ENCODE results near the gene SLC4A2. TPM values are rescaled to one million over a fixed set of nuclear protein-coding genes. Genes with fewer than 3 reads are reported as not detected.

The SLC4A2 gene
- total RNA-seq, 1 experiment from 2014 or later, result 100 TPM

DNA sequence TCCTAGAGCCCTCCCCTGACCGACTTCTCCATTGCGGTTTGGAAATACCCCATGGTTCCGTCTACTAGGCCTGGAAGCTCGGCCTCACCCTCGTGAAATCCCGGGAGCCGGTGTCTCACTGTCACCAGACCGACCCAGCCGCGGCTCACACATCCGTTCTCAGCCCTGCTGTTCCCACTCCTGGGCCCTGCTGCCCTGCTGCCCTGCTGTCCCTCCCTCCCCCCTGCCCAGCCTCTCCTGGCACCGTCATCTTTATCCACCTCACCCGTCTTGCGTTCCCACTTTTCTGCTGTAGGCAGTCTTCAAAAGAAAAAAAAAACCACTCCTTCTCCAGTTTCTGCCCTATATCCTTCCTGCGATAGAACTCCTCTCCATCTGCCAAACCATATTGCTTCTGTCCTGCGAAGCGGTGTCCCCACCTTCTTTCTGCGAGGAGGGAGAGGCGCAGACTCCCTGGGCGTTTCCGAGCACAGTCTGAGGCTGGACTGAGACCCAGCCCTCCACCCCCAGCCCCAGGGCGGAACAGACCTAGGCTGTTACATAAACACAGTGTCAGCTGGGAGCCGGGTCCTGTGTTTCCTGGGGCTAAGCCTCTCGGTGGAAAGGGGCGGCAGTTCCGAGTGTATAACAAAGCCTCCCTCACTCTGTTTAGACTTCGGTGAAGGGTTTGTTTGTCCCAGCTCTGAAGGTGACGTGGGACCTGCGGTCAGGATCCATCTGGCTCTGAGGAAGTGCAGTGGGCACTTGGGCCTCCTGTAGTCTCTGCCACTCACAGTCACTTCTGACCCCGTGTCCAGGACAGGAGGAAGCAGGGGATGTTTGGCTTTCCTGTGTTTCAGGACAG, 29.7 kb downstream of the SLC4A2 start:
- H3K27ac ChIP-seq, result peak overlapping the region; percentile 52
- H3K36me3 ChIP-seq, result peaks cover 4% of the 10 kb centered on the region; the same call in 1 of the 2 replicates
- peak; percentile 89 to 90 for DNase-seq (ENCODE audit: low read depth in 1 of 2, low spot score in 2 of 2)
- no peaks in the 10 kb centered on the region; the same call in 1 of the 2 replicates for H3K9me3 ChIP-seq (replicated peaks)
- no peaks in the 10 kb centered on the region for H3K27me3 ChIP-seq (replicated peaks)
- H3K4me3 ChIP-seq, result peak overlapping the region; percentile 58
- H3K4me1 ChIP-seq (replicated peaks), result peaks cover 40% of the 10 kb centered on the region

DNA sequence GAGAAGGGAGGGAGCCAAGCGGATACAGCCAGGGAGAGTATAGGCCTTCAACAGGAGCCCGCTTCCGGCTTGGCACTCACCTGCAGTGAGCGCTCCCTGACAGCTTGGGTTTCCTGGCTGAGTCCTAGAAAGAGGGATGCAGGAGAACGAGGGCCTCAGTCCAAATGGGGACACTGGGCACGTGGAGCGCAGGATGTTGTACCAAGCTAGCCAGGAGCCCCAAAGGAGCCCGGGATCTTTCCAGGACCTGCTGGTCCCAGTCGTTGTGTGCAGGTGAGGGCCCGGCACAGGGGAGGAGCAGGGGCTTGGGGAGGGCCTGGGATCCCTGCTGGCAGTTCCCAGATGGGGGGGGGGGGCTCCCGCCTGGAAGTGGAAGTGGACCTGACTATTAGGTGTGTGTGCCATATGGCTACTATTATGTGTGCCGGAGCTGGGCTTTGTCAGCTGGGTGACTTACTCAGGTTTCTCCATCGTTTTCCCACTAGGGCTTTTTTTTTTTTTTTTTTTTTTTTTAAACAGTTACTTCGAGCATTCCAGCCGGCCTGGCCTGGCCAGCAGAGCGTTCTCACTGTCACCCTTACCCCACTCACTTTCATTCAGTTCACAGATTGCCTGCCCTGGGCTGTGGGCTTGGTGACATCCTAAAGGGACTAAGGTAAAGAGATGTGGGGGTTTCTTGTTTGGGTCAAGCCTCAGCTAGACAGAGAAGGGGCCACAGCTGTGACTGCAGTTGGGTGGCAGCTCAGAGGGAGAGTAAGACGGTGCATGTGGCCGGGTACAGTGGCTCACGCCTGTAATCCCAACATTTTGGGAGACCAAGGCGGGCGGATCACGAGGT, 30.7 kb downstream of the SLC4A2 start:
- no peaks in the 10 kb centered on the region for H3K27me3 ChIP-seq (replicated peaks)
- no peak for DNase-seq (ENCODE audit: low read depth in 1 of 2, low spot score in 2 of 2)
- no peaks in the 10 kb centered on the region; the same call in 1 of the 2 replicates for H3K9me3 ChIP-seq (replicated peaks)
- no peak overlapping the region for H3K4me3 ChIP-seq
- peaks cover 4% of the 10 kb centered on the region; the same call in 1 of the 2 replicates for H3K36me3 ChIP-seq
- H3K4me1 ChIP-seq (replicated peaks), result peaks cover 45% of the 10 kb centered on the region
- H3K27ac ChIP-seq, result peak overlapping the region; percentile 52

DNA sequence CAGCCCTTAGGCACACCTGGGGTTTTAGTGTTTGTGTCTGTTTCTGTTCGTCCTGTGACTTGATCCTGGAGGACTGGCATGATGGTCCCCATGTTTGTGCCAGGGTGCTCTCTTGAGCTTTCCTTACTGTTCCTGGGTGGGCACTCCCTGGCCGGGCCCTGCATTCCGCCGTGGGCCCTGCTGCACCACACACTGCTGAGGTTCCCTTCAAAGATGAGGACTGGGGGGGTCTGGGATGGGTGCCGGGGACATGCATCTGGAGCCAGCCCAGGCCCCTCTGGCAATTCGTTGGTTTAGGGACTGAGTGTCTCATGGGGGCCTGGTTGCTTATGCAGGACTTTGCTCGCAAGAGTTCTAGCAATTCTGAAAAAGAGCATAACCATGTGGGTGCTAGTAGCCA, 31.6 kb downstream of the SLC4A2 start:
- Histone ChIP-seq H3K4me1 (replicated peaks) (peaks cover 37% of the 10 kb centered on the region), H3K9me3 (replicated peaks) (no peaks in the 10 kb centered on the region; the same call in 1 of the 2 replicates), H3K27me3 (replicated peaks) (no peaks in the 10 kb centered on the region), H3K36me3 (peaks cover 4% of the 10 kb centered on the region; the same call in 1 of the 2 replicates), H3K27ac (no peak overlapping the region), H3K4me3 (no peak overlapping the region)
- DNase-seq (ENCODE audit: low read depth in 1 of 2, low spot score in 2 of 2), result no peak

DNA sequence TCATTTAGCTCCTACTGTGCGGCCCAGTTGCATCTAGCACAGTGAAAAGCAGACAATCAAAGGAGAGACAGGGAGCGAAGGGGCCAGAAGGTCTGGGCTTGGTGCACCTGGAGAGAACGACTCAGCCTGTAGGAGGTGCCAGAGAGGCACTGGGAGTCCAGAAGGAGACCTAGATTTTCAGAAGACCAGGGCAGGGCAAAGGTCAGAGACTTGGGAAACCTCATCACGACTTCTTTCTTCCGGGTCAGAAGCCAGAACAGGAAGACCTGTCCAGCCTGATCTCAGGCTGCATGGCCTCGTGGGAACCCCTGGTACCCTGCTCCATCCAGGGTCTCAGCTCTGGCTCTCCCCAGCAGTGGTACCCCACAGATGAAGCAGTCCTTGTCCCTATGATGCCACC, 32.0 kb downstream of the SLC4A2 start:
- Histone ChIP-seq H3K36me3 (peaks cover 4% of the 10 kb centered on the region; the same call in 1 of the 2 replicates), H3K27me3 (replicated peaks) (no peaks in the 10 kb centered on the region), H3K27ac (no peak overlapping the region), H3K4me1 (replicated peaks) (peaks cover 36% of the 10 kb centered on the region), H3K9me3 (replicated peaks) (no peaks in the 10 kb centered on the region; the same call in 1 of the 2 replicates), H3K4me3 (no peak overlapping the region)
- DNase-seq (ENCODE audit: low read depth in 1 of 2, low spot score in 2 of 2), result no peak

DNA sequence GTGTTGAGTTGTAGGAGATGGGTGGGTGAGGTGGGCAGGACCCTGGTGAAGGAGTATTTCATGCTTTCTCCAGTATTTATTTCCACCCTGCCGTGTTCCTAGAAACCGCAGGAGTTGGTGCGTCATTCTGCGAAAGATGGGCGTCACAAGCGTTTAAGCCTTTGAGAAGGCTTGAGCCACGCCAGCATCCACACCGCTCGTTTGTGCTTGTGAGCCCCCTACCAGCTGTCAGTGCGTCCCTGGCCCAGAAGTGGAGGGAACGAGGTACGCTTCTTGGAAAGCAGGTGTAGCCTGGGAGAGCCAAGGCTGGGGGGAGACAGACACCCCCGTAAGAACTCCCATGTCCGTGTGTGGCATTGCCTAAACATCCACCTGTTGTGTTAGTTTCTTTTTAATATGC, 32.6 kb downstream of the SLC4A2 start:
- Histone ChIP-seq H3K27me3 (replicated peaks) (no peaks in the 10 kb centered on the region), H3K4me1 (replicated peaks) (peaks cover 34% of the 10 kb centered on the region), H3K36me3 (peaks cover 4% of the 10 kb centered on the region; the same call in 1 of the 2 replicates), H3K4me3 (no peak overlapping the region), H3K27ac (no peak overlapping the region), H3K9me3 (replicated peaks) (no peaks in the 10 kb centered on the region; the same call in 1 of the 2 replicates)
- no peak for DNase-seq (ENCODE audit: low read depth in 1 of 2, low spot score in 2 of 2)

DNA sequence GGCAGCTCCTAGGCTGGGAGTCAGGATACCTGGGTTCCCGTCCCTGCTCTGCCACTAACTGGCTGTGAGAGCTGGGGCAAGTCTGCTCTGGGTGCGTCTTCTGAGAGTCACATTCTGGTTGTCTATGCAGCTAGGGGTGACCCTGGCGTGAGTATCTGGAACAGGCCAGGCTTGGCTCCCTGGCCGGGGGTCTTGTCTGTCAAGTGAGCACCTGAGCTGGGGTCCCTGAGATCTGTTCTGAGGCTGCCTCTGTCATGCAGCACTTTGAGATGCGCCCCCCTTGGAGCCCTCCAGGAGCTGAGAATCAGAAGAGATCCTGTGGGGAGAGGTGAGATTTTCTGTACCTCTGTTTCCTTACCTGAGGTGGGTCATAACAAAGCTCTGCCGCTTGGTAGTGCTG, 34.4 kb downstream of the SLC4A2 start:
- Histone ChIP-seq H3K36me3 (no peaks in the 10 kb centered on the region), H3K27ac (no peak overlapping the region), H3K27me3 (replicated peaks) (no peaks in the 10 kb centered on the region), H3K4me1 (replicated peaks) (peaks cover 17% of the 10 kb centered on the region), H3K9me3 (replicated peaks) (no peaks in the 10 kb centered on the region), H3K4me3 (no peak overlapping the region)
- no peak for DNase-seq (ENCODE audit: low read depth in 1 of 2, low spot score in 2 of 2)

DNA sequence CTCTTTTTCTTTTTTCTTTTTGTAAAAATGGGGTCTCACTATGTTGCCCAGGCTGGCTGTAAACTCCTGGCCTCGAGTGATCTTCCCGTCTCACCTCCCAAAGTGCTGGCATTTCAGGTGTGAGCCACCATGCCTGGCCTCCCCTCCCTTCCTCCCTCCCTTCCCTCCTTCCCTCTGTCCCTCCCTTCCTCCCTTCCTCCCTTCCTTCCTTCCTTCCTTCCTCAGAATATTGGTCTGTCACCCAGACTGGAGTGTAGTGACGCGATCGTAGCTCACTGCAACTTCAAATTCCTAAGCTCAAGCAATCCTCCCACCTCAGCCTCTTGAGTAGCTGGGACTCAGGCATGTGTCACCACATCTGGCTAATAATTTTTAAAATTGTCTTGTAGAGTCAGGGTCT, 35.3 kb downstream of the SLC4A2 start:
- H3K36me3 ChIP-seq, result no peaks in the 10 kb centered on the region
- no peaks in the 10 kb centered on the region for H3K27me3 ChIP-seq (replicated peaks)
- peaks cover 8% of the 10 kb centered on the region for H3K4me1 ChIP-seq (replicated peaks)
- no peak for DNase-seq (ENCODE audit: low read depth in 1 of 2, low spot score in 2 of 2)
- no peak overlapping the region for H3K4me3 ChIP-seq
- no peaks in the 10 kb centered on the region for H3K9me3 ChIP-seq (replicated peaks)
- no peak overlapping the region for H3K27ac ChIP-seq

DNA sequence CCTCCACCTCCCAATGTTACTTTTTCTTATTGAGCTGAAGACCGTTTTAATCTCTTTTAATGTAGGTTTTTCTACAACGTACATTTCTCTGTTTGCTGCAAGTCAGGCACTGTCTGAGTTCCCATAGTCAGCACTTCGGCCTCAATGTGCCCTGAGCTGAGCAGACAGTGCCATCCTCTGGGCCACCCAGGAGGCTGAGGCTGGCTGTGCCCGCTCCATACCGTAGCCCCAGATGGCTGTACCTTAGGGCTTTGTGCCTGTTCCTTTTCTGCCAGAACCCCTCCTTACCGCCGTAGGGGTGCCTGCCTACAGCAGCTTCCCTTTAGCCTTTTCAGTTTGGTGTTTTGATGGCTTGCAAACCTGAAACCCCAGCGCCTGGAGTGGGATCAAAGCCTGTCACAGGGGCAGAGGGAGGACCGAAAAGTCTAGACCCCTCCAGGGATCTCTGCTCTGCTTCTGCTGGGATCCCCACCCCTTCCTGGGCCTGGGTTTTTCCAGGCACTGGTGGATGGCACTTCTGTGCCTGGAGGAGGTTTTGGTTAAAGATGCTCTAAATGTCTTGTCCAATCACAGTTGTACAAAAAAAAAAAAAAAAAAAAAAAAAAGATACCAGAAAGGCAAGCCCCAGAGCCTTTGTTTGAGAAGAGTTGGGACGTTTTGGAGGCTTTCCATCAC, 35.9 kb downstream of the SLC4A2 start:
- Histone ChIP-seq H3K27ac (no peak overlapping the region), H3K4me3 (no peak overlapping the region), H3K36me3 (no peaks in the 10 kb centered on the region), H3K9me3 (replicated peaks) (no peaks in the 10 kb centered on the region), H3K27me3 (replicated peaks) (no peaks in the 10 kb centered on the region), H3K4me1 (replicated peaks) (0 out of 2 replicates have a peak, but pooled peaks cover 4% of the 10 kb centered on the region)
- no peak for DNase-seq (ENCODE audit: low read depth in 1 of 2, low spot score in 2 of 2)

DNA sequence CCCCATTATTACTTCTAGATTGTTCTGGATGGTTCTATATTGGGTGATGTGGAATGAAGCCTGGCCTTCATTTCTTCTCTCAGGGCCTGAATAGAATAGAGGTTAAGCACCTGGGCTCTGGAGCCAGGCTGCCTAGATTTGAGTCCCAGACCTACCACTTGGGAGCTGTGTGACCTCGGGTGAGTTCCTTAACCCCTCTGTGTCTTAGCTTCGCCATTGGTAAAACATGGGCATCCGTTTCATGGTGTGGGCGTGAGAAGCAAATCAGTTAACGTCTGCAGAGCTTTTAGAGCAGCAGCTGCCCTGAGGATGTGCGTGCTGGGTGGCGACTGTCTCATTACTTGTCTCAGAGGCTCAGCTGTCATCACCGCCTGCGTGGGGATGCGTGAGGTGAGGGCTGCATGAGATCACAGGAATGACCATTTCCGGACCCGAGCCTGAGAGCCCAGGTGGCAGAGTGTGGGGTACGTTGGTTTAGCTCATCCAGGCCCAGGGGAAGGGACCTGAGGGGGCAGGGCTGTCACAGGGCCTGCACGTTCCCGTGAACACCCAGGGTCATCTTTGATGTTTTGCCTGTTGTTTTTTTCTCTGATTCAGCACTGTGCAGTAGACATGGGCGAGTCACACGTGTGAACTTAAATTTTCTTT, 36.6 kb downstream of the SLC4A2 start:
- DNase-seq (ENCODE audit: low read depth in 1 of 2, low spot score in 2 of 2), result no peak
- Histone ChIP-seq H3K36me3 (no peaks in the 10 kb centered on the region), H3K27ac (no peak overlapping the region), H3K4me3 (no peak overlapping the region), H3K27me3 (replicated peaks) (no peaks in the 10 kb centered on the region), H3K4me1 (replicated peaks) (0 out of 2 replicates have a peak, but pooled peaks cover 4% of the 10 kb centered on the region), H3K9me3 (replicated peaks) (no peaks in the 10 kb centered on the region)

DNA sequence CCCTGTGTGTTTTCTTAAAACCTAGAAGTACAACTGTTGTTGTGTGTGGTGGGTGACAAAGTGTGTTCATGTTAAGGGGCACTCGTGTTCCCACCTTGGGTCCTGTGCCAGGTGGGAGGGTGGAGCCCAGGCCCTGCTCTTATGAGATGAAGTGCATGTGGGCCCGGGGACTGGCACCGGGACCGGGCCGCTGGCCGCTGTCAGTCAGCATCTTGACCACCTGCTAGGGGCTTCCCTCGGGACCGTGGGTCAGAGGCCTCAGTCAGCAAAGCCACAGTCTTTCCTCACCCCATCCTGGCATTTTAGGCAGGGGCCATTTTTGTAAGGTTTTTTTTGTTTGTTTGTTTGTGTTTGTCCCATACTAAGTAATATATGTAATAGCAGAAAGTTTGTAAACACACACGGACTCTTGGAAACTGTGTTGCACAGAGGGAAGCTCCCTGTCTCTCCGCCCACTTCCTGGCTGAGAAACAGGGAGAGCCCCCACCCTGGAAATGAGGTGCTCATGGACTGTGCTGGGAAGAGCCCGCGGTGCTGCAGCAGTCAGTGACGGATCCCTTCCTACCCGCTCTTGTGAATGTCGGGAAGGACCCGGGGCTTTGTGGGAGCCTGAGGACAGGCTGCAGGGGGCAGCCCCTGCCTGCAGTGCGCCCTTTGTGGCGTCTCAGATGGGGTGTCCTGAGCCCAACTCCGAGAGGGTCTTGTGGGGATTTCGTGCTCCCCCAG, 40.3 kb downstream of the SLC4A2 start:
- Histone ChIP-seq H3K9me3 (replicated peaks) (no peaks in the 10 kb centered on the region), H3K36me3 (no peaks in the 10 kb centered on the region), H3K27me3 (replicated peaks) (no peaks in the 10 kb centered on the region), H3K4me1 (replicated peaks) (peaks cover 7% of the 10 kb centered on the region), H3K27ac (no peak overlapping the region), H3K4me3 (no peak overlapping the region)
- no peak for DNase-seq (ENCODE audit: low read depth in 1 of 2, low spot score in 2 of 2)

DNA sequence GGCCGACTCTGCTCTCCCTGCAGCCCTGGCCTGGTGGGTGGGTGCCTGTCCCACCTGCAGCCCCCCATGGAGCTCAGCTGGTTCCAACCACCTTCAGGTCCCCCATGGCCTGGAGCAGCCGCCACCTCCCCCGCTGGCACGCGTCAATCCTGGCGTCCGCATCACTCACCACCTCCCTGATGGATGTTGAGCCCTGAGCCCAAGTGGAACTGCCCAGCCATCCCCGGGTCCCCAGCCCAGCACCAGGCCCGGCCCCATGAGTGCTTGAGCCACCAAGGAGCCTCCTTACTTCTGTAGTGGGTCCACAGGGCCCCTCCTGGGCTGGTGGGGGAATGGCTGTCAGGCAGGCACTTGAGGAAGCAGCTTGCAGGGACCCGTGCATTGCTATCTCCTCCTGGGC, 41.5 kb downstream of the SLC4A2 start:
- Histone ChIP-seq H3K4me1 (replicated peaks) (peaks cover 9% of the 10 kb centered on the region), H3K27ac (no peak overlapping the region), H3K36me3 (no peaks in the 10 kb centered on the region), H3K4me3 (no peak overlapping the region), H3K9me3 (replicated peaks) (no peaks in the 10 kb centered on the region), H3K27me3 (replicated peaks) (no peaks in the 10 kb centered on the region)
- DNase-seq (ENCODE audit: low read depth in 1 of 2, low spot score in 2 of 2), result no peak

DNA sequence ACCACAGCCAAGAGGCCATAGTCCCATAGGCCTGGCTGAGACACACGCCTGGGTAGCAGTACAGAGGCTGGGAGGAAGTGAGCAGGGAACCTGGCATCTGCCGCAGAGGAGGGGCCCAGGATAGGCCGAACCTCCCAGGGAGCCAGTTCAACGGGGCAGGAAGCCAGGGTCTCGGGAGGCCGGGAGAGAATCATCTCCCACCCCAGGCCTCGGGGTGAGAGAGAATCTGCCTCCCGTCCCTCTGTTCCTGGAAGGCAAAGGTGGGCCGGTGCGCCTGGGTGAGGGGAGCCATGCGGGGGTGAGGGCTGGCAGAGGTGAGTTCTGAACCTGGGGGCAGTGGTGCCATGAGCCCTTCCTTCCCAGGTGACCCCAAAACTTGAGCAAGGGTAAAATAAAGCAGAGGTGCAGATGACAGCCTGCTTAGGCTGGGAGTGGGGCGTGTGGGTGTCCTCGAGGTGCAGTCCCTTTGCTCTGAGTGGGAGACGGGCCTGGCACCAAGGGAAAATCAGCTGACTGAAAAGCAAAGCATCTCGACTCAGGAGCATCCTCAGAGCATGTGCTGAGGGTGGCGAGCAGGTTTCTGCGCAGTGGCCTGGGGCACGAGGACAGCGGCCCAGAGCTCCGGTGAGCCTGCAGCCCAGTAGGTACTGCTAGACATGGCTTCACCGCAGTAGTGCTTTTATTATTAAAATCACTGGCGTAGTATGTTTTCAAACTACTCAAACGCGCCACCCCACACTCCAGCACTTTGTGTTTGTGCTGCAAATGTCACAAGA, 42.4 kb downstream of the SLC4A2 start:
- Histone ChIP-seq H3K27me3 (replicated peaks) (no peaks in the 10 kb centered on the region), H3K4me1 (replicated peaks) (peaks cover 9% of the 10 kb centered on the region)

More for the DNA sequence above, 42.4 kb downstream of the SLC4A2 start:
- Histone ChIP-seq H3K9me3 (replicated peaks) (no peaks in the 10 kb centered on the region), H3K36me3 (peaks cover 3% of the 10 kb centered on the region; the same call in 1 of the 2 replicates), H3K4me3 (no peak overlapping the region), H3K27ac (no peak overlapping the region)
- DNase-seq (ENCODE audit: low read depth in 1 of 2, low spot score in 2 of 2), result no peak
